Measurements from ENCODE around the gene RBM33. TPM values are rescaled to one million over a fixed set of nuclear protein-coding genes. Genes with fewer than 3 reads are reported as not detected.

Gene RBM33
- total RNA-seq, 1 donor from 2014 or later, result 77.0 TPM

DNA sequence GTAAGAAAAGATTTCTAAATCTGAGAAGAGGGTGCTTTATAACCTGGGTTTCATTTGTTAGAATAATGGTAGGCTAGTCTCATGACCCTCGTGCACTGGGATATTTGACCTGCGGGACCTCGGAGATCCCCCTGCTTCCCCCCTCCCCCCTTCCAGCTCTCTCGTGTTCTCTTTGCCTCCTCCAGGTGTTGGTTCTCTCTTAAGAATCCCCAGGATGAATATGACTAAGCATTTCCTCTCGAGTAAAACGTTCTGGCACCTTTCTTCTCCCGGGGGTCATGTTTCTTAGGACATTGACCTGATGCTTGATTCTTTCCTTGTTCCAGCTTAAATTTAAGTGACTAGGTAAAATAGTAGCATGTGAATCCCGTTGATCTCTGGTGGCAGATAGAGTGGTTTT, 96.6 kb downstream of the RBM33 start:
- intact Hi-C loops (cut with micrococcal nuclease), result no loop called here

GRCh38 chr7:155741805-155742204, 97.3 kb downstream of the RBM33 start:
- intact Hi-C loops (cut with micrococcal nuclease), result no loop called here

DNA sequence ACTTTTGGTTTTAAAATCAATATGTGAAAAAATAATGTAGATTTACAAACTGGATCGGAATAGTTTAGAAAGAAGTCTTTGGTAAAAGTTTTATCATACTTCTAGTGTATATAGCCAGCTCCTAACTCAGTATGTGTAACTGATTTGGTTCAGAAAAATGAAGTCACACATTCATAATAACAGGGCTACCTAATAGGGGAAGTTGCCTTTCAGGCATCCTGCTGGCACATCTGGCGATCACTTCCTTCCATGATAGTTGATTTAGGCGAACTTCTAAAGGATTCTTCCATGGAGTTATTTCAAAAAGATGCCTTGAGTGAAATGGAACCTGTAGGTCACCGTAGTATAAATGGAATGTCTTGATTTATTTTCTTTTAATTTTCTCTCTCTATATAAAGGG, 98.7 kb downstream of the RBM33 start:
- intact Hi-C loops (cut with micrococcal nuclease), result no loop called here

GRCh38 chr7:155744971-155745683, 100.7 kb downstream of the RBM33 start:
- intact Hi-C loops (cut with micrococcal nuclease), result no loop called here

GRCh38 chr7:155745737-155746136, 101.3 kb downstream of the RBM33 start:
- intact Hi-C loops (cut with micrococcal nuclease), result no loop called here

- intact Hi-C loops (cut with micrococcal nuclease), result no loop called here
These were observed 101.7 kb downstream of the RBM33 start for GRCh38 chr7:155746188-155746587.

GRCh38 chr7:155747209-155747608, 102.7 kb downstream of the RBM33 start:
- intact Hi-C loops (cut with micrococcal nuclease), result no loop called here

GRCh38 chr7:155749578-155749977, 105.1 kb downstream of the RBM33 start:
- intact Hi-C loops (cut with micrococcal nuclease), result no loop called here

DNA sequence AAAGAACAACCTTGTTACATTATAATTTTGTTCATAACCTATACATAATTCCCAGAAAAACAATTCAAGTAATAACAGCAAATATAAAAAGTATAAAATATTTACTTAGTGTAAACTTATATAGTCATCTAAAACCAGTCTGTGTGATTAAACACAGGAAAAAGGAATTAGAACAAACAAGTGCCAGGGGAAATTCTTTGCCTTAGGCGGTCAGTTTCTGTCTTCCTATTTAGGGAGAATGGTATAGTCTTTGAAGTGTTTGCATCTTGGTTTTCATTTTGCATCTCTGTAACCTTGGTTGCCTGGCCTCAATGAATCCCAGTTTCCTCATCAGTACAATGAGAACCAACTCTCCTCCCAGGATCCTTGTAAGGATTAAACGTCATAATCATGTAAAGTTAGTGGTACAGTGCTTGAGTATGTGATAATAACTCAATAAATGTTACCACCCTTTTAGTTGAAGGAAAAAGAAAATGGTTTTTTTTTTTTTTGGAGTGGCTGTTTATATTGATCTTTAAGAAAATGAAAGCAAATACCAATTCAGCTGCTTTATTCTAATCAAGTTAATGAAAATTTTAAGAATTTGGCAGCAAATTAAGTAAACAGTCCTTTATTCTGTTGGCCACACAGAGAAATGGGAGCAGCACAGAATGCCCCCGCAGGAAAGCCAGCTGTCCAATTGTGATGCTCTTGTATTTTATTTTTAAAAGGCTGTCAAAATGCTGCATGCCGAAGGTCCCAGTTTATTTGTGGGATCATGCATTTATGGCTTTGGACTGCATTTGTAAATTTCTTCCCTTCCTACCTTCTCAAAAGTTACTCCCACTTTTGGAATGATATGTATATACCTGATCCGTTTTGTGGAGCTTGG, 106.0 kb downstream of the RBM33 start:
- intact Hi-C loops (cut with micrococcal nuclease), result no loop called here

DNA sequence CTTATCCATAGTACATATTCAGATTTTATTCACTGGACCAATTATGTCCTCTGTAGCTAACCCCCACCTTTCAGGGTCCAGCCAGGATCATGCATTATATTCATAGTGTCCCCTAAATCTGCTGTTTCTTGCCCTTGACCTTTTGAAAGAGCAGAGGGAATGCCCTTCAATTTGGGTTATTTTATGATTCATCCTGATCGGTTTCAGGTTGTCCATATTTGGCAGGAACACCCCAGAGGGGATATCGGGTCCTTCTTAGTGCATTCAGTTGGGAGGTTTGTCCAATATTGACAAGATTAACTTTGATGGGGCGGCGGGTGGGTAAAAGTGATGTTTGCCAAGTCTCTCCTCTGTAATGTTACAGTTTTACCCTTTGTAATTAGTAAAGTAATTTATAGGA, 106.9 kb downstream of the RBM33 start:
- intact Hi-C loops (cut with micrococcal nuclease), result no loop called here

- intact Hi-C loops (cut with micrococcal nuclease), result no loop called here
These were observed 108.4 kb downstream of the RBM33 start for GRCh38 chr7:155752756-155753445.

DNA sequence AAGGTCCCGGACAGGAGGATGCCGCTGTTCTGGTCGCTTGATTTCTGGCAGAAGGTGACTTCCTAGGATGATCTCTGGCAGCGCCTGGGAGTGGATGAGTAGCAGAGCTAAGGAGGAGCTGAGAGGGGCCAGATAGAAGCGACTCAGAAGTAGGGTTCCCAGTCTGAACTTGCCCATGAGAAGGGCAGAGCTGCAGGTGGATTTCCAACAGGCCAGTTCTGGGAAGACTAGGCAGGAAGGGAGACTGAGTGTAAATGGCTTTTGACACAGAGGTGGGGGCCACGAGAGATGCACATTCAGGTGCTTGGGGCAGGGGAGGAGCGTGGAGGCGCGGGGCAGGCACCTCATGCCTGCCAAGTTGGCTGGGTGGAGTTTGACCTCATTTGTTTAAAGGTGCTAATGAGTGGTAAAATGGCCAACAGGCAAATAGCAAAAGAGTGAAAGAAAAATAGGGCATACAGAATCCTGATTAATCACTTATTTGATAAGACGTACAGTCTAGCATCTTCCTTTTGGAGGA, 109.0 kb downstream of the RBM33 start:
- intact Hi-C loops (cut with micrococcal nuclease), result no loop called here

- intact Hi-C loops (cut with micrococcal nuclease), result no loop called here
These were observed 109.7 kb downstream of the RBM33 start for GRCh38 chr7:155754165-155754564.

DNA sequence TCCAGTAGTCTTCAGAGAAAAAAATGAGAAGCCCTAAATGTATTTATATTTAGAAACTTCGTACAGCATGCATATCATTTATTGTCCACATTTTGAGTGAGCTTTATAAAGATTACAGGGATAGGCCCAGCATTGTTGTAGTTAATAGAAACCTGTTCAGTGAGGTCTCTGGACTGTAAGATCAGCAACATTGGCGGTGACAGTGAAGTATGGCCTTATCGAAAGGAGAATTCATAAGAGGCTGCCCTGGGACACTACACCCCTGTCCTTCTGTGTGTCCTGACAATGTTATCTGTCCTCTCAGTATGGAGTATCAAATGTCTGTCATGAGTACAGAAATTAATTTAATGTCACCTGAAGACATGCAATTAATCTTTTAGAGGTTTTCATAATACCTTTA, 110.6 kb downstream of the RBM33 start:
- intact Hi-C loops (cut with micrococcal nuclease), result no loop called here

DNA sequence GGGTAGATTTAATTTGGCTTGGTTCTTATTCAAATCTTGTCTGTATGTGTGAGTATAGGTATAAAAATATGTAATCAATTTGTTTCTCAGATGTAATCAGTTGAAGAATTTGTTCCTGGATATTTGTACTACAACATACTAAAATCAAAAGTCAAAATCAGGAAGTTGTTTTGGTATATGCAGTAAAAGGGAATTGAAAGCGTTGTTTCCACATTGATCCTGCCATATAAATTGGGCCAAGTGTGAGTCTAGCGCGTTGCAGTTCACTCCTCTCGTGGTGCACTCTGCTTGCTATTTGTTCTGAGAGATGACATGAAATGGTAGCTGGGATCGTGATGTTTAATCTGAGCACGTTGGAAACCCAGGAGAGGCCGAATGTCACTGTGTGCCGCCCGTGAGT, 111.9 kb downstream of the RBM33 start:
- intact Hi-C loops (cut with micrococcal nuclease), result no loop called here

DNA sequence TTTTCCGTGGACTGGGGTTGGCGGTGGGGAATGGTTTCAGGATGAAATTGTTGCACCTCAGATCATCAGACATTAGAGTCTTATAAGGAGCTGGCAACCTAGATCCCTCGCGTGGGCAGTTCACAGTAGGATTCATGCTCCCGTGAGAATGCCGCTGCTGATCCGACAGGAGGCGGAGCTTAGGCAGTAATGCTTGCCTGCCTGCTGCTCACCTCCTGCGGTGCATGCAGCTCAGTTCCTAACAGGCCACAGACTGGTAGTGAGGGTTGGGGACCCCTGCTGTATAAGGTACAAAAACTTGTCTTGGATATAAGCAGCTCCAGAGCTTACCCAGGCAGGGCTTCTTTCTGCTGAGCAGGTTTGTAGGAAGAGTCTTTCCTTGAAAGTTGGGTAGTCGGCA, 113.9 kb downstream of the RBM33 start:
- intact Hi-C loops (cut with micrococcal nuclease), result no loop called here

DNA sequence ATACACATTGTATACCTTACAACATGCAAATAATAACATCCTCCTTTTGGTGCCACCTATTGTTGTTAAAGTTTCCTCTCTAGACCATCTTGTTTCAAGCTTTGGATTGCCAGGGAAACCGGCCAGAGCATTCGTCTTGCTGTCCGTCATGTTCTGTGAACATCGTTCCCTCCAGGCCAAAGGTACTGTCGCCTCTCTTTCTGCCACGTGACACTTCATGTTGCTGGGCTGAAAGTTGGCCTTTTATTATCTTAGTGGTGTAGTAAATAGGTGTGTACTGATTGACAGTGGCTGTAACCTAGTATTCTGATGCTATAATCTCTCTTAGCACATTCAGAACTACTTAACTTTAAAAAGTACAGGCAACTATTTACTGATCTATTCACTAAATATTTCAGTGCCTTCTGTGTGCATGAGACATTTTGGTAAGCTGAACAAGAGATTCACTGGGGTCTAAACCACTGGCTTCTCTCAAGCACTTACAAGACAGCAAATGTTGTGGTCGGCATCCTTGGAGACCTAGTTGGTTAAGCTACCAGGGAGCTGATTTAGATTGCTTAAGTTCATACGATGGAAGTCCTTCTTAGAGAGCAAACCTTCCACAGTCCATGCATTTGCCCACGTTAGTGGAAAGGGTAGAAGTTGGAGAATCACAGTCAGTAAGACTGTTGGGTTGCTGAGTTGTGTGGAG, 115.4 kb downstream of the RBM33 start:
- intact Hi-C loops (cut with micrococcal nuclease), result loop anchor here (10.0 kb wide), 1 partner anchor 555 kb away; no protein-coding TSS in a partner anchor

DNA sequence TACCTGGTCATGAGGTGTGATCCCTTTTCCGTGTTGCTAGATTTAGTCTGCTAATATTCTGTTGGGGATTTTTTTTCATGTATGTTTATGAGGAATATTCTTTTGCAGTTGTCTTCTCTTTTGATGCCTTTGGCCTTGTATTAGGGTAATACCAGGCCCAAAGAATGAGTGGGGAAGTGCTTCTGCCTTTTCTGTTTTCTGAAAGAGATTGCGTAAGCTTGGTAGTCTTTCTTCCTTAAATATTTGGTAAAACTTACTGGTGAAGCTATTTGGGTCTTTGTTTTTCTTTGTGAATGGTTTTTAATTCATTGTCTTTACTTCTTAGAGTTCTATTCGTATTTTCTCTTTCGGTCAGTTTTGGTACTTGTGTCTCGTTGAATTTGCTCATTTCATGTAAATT, 116.7 kb downstream of the RBM33 start:
- intact Hi-C loops (cut with micrococcal nuclease), result loop anchor here (10.0 kb wide), 1 partner anchor 556 kb away; no protein-coding TSS in a partner anchor

- intact Hi-C loops (cut with micrococcal nuclease), result loop anchor here (10.0 kb wide), 1 partner anchor 557 kb away; no protein-coding TSS in a partner anchor
These were observed 117.6 kb downstream of the RBM33 start for GRCh38 chr7:155762036-155762435.

DNA sequence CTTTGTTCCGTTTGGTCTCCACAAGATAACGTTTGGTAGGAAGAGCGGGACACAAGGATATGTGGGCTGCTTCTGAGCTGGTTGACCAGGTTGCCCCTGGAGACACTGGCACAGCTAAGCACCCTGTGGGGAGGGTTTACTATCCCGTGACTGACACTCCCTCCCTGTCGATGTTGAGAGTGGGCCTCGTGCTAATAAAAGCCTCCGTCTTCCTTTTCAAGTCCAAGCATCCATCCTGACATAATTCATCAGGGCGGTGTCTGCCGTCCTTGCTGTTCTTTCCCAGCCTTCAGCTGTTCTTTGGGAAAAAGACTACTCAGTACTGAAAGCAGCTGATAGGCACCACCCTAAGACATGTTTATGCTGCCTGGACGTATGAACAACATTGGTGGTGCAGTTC, 118.2 kb downstream of the RBM33 start:
- intact Hi-C loops (cut with micrococcal nuclease), result loop anchor here (10.0 kb wide), 1 partner anchor 558 kb away; no protein-coding TSS in a partner anchor

- intact Hi-C loops (cut with micrococcal nuclease), result loop anchor here (10.0 kb wide), 1 partner anchor 558 kb away; no protein-coding TSS in a partner anchor
These were observed 118.7 kb downstream of the RBM33 start for GRCh38 chr7:155763122-155763521.

All from T-helper 2 cell treated with Interferon-gamma antibody and Interleukin-4, amounts not matched to agents 100 ng/mL and 5 ng/mL, for 36 hours (primary cell).